Measurements from ENCODE around the gene PLCB1.
A peak's percentile ranks its signal among the peaks of the same experiment; 100 is the strongest.
"Not testable (repeated sequence)": the region's sequence is repeated elsewhere in the genome, so short reads cannot be mapped to it uniquely, and the experiment has no call there.

PLCB1 gene

GRCh38 chr20:8368670-8369069 is 236.6 kb downstream of the PLCB1 start:
- no peak for DNase-seq (ENCODE audit: low read depth)

GRCh38 chr20:8369311-8369710 is 237.2 kb downstream of the PLCB1 start:
- DNase-seq (ENCODE audit: low read depth) = no peak

- no peak for DNase-seq (ENCODE audit: low read depth)
These were observed 238.7 kb downstream of the PLCB1 start for GRCh38 chr20:8370774-8371173.

GRCh38 chr20:8372824-8373380 is 240.8 kb downstream of the PLCB1 start:
- DNase-seq (ENCODE audit: low read depth) = no peak

- DNase-seq (ENCODE audit: low read depth) = no peak
These were observed 241.5 kb downstream of the PLCB1 start for GRCh38 chr20:8373579-8373978.

- no peak for DNase-seq (ENCODE audit: low read depth)
These were observed 243.8 kb downstream of the PLCB1 start for GRCh38 chr20:8375898-8376297.

- DNase-seq (ENCODE audit: low read depth) = no peak
These were observed 244.9 kb downstream of the PLCB1 start for GRCh38 chr20:8376940-8377339.

GRCh38 chr20:8379125-8379524 is 247.1 kb downstream of the PLCB1 start:
- not testable (repeated sequence) for DNase-seq (ENCODE audit: low read depth)

- no peak for DNase-seq (ENCODE audit: low read depth)
These were observed 253.2 kb downstream of the PLCB1 start for GRCh38 chr20:8385247-8385646.

- DNase-seq (ENCODE audit: low read depth) = no peak
These were observed 254.9 kb downstream of the PLCB1 start for GRCh38 chr20:8386991-8387390.

- DNase-seq (ENCODE audit: low read depth) = peak; percentile 72
These were observed 256.1 kb downstream of the PLCB1 start for GRCh38 chr20:8388141-8388540.

GRCh38 chr20:8388707-8389106 is 256.6 kb downstream of the PLCB1 start:
- no peak for DNase-seq (ENCODE audit: low read depth)

GRCh38 chr20:8389381-8390036 is 257.4 kb downstream of the PLCB1 start:
- no peak for DNase-seq (ENCODE audit: low read depth)

- no peak for DNase-seq (ENCODE audit: low read depth)
These were observed 258.0 kb downstream of the PLCB1 start for GRCh38 chr20:8390037-8390433.

GRCh38 chr20:8390500-8390899 is 258.4 kb downstream of the PLCB1 start:
- no peak for DNase-seq (ENCODE audit: low read depth)

GRCh38 chr20:8393381-8393780 is 261.3 kb downstream of the PLCB1 start:
- no peak for DNase-seq (ENCODE audit: low read depth)

- peak; percentile 79 for DNase-seq (ENCODE audit: low read depth)
These were observed 262.4 kb downstream of the PLCB1 start for GRCh38 chr20:8394308-8394945.

GRCh38 chr20:8395956-8396355 is 263.9 kb downstream of the PLCB1 start:
- no peak for DNase-seq (ENCODE audit: low read depth)

- no peak for DNase-seq (ENCODE audit: low read depth)
These were observed 266.4 kb downstream of the PLCB1 start for GRCh38 chr20:8398263-8399051.

- no peak for DNase-seq (ENCODE audit: low read depth)
These were observed 267.9 kb downstream of the PLCB1 start for GRCh38 chr20:8399947-8400346.

- no peak for DNase-seq (ENCODE audit: low read depth)
These were observed 268.4 kb downstream of the PLCB1 start for GRCh38 chr20:8400486-8400885.

GRCh38 chr20:8401556-8401955 is 269.5 kb downstream of the PLCB1 start:
- no peak for DNase-seq (ENCODE audit: low read depth)

GRCh38 chr20:8402798-8403197 is 270.7 kb downstream of the PLCB1 start:
- DNase-seq (ENCODE audit: low read depth) = no peak

Measured in stromal cell of bone marrow (primary cell).